Epithelial cell of prostate (primary cell): ENCODE results near the gene ACOX2.
"Not testable (repeated sequence)": the region's sequence is repeated elsewhere in the genome, so short reads cannot be mapped to it uniquely, and the experiment has no call there.

Source experiments
- DNase-seq: peaks from one replicate; pipeline ENCODE4 v3.0.0-alpha.2; 2011; ENCODE audit warnings: low read depth, low spot score
- H3K27ac ChIP-seq: fragments of 450-650 bp; 2 replicates; pipeline ENCODE4 v1.5.1; 2017; ENCODE audit warnings: mild to moderate bottlenecking

The ACOX2 gene

GRCh38 chr3:58537412-58538301, 667 bp upstream of the ACOX2 start:
- DNase-seq: no peak
- H3K27ac ChIP-seq: no peak overlapping the region

DNA sequence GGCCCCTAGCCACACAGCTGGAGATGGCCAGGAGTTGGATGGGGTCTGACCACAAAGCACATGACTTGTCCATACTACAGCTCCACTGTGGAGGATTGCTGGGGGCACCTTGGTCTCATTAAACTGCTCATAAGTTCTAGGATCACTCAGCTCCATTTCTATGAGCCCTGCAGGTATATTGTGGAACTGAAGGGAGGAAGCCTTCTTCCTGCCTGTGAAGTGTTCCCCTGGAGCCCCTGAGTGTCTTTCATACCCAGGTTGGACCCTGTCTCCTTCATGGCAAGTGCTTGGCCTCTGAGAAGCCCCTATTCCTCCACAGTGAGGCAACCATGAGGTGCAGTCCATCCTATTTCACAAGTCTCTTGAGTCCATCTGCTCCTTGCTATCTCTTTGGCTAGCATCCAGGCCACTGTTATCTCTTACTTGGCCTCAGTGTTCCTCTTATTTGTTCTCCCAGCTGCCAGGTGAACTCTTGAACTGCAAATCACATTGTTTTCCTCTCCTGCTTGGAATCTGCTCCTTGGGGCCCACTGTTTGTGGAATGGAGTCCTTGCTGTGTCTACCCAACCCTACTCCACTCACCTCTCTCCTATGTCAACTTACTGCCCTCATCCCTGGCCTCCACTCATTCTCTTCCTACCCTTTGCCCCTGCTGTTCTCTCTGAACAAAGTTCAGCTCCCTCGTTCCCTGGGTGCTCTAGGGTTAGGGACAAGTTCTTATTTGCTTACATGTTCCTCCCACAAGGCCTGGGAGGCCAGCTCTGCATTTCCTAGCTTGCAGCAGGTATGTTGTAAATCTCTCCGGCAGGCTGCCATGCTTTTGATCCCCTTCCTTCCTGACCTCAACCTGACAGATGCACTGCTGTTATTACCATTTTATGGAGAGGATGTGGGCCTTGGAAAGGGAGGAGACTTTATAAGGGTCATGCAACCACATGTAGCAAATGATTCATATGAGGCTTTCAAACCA, 1.2 kb downstream of the ACOX2 start:
- no peak overlapping the region for H3K27ac ChIP-seq
- no peak for DNase-seq

DNA sequence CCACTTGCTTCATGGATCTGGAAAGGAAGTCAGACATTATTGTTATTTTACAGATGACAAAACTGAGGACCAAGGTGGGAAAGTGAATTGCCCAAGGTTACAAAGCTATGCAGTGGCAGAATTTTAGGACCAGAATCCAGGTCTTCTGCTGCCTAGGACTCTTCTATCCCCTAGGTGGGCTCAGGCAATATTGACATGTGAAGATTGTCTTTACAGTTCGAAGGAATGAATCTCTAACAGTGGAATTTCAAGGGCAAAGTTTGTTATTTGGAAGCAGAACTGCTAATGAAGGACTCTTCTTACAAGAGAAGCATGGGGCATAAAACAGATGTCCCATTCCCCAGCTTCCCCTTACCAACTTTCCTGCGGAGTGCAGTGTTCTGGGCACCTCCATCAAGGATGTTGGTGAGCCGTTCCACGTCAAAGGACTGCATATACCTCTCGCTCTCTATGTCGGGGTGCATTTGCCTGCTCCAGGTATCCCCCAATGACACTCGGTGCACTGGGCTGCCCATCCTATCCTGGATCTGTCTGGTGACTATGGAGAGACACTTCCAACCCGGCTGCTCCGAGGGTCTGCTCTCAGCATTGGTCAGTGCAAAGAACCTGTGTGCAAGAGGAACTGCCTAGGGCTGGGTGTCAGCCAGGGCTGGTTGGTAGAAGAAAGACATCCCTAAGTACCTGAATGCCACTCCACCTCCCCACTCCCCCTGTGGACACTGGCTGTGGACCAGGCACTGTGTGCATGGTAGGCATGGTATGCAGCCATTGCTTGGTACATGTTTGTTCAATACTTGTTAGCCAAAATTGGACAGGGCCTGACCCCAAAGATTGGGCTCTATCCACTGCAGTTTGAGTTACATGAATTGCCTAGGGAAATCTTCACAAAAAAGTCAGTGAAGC, 2.1 kb downstream of the ACOX2 start:
- H3K27ac ChIP-seq: no peak overlapping the region

GRCh38 chr3:58532794-58533220, 4.2 kb downstream of the ACOX2 start:
- no peak overlapping the region for H3K27ac ChIP-seq
- no peak for DNase-seq

More for the DNA sequence above, 2.1 kb downstream of the ACOX2 start:
- DNase-seq: no peak

DNA sequence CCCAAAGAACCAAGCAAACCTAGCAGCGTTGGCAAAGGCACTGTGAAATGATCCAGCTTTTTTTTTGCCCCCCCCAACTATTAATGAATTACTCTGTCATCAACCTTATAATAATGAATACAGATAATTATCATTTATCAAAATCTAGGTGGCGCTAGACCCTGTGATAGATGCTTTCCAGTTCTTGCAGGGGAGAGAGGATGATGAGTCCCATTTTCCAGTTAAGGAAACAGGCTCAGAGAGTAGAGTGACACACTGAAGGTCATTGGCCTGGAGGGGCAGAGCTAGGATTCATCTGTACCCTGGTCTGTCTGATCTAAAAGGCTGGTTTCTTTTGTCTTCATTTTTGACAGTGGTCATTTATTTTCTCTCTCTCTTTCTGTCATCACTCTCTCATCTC, 5.0 kb downstream of the ACOX2 start:
- no peak for DNase-seq

GRCh38 chr3:58531555-58531954, 5.4 kb downstream of the ACOX2 start:
- H3K27ac ChIP-seq: no peak overlapping the region
- DNase-seq: no peak

More for the DNA sequence above, 5.0 kb downstream of the ACOX2 start:
- no peak overlapping the region for H3K27ac ChIP-seq

GRCh38 chr3:58530354-58530865, 6.6 kb downstream of the ACOX2 start:
- no peak for DNase-seq
- no peak overlapping the region for H3K27ac ChIP-seq

DNA sequence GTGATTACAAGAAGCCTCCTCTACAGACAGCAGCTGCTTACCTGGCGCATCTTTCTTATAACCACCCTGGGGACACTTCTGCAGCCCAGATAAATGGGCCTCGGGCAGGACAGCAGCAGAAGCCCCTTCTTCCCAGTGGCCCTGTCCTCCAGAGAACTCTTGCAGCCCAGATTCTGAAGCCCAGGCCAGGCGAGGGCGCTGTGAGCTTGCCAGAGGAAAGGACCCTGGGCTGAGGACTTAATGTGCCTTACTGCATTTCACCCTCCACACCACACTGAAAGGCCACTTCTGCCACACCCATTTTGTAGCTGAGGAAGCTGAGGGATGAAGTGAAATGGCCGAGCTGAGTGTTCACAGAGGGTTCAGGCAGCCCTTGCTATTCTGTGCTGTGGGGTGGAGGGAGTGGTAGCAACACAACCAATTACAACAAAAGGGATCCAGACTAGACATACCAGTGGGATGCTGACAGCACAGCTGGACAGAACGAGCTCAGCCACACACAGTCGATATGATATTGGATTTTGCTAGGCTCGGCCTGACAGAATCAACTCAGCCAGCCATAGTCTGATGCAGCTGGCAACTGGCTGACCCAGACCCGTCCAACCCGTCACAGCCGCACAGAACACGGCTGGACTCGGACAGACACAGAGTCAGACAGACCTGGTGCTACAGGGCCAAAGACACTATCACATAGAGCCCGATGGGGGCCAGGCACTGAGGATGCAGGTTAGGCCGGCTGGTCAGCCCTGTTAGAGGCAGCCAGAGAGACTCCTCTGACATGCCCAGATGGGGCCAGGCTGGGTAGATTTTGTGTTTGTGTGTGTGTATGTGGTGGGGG, 7.3 kb downstream of the ACOX2 start:
- no peak for DNase-seq
- H3K27ac ChIP-seq: no peak overlapping the region

- DNase-seq: no peak
- H3K27ac ChIP-seq: no peak overlapping the region
Measured at GRCh38 chr3:58528629-58529028, 8.4 kb downstream of the ACOX2 start.

- not testable (repeated sequence) for H3K27ac ChIP-seq, DNase-seq
Measured at GRCh38 chr3:58527440-58527839, 9.6 kb downstream of the ACOX2 start.

DNA sequence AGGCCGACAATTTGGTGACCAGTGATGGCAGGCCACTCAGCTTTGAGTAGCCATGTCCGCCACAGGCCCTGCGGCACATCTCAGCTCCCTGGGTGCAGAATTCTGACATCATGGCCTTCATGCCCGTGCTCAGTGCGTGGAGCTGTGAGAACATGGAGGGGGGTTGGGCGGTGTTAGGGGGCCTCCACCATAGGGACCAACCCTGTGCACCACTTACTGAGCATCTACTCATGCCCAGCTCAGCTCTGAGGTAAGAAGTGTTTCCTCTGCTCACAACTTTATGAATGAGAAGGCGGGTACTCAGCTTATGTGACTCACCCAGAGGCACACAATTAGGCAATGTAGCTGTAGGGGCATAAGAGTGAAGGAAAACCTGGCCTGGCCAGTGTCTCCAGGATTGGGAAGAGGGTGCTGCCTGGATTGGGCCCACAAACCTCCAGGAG, 10.5 kb downstream of the ACOX2 start:
- peak; percentile 77 for DNase-seq
- no peak overlapping the region for H3K27ac ChIP-seq

- DNase-seq: no peak
- H3K27ac ChIP-seq: no peak overlapping the region
Measured at GRCh38 chr3:58524326-58524888, 12.6 kb downstream of the ACOX2 start.

GRCh38 chr3:58522759-58523425, 14.1 kb downstream of the ACOX2 start:
- no peak overlapping the region for H3K27ac ChIP-seq
- no peak for DNase-seq

DNA sequence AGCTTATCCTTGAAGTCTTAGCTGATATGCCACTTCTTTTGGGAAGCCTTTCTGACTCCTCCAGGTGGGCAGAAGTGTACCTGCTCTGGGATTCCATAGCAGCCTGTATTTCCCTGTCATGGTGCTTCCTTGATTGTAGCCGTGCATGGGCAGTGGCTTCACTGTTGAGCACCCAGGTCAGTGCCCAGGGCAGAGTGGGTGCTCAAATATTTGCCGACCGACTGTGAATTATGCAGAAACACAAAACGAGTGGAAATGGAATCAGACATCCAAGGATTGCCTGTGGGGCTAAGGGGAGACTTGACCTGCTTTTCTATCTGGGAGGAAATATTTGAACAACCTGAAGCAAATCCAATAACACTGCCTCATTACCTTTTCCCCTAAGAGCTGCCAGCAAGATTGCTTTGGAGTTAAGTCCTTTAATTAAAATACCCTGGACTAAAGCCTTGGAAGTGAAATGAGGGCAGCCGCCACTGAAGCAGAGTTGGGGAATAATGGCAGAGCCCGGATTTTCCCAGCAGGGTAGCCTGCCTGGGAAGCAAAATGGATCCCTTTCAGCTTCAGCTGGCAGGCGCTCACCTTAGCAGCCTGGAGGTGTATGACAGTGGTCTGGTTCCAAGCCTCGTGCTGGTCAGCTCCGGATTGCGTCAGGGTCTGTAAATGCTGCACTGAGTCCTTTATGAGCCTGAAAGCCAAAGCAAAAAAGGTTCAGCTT, 14.9 kb downstream of the ACOX2 start:
- no peak for DNase-seq
- H3K27ac ChIP-seq: no peak overlapping the region

DNA sequence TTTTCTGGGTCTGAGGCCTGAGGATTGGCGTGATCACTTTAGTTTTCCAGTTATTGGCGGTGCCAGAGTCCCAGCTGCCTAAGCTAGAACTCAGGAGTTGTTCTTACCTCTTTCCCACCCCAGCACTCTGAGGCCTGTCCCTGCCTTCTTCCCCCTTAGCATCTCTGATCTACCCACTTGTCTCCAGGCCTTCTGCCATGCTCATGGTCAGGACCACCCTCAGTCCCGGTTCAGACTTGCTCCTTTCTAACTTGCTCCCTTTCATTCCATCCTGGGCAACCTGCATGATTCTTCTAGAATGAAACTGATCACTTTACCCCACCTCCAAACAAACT, 15.7 kb downstream of the ACOX2 start:
- H3K27ac ChIP-seq: no peak overlapping the region
- DNase-seq: no peak

GRCh38 chr3:58520403-58521335, 16.3 kb downstream of the ACOX2 start:
- H3K27ac ChIP-seq: no peak overlapping the region
- no peak for DNase-seq
